HepG2 (cell line): ENCODE measurements around the gene CISH. TPM values are rescaled to one million over a fixed set of nuclear protein-coding genes. Genes with fewer than 3 reads are reported as not detected.

ENCODE experiments used
- ATAC-seq: fragments of 200-7000 bp; cut with Tn5 transposase; 3 replicates; pipeline ENCODE4 v1.9.1; 2020; ENCODE audit warnings: mild to moderate bottlenecking, moderate library complexity
- BruUV-seq: library from RNA; stranded (reverse); fragments of 400-500 nt; replicated peaks from 2 replicates; lab custom pipeline; 2021; lab: Mats Ljungman, UMichigan
- CTCF ChIA-PET: fragments of 300-600 bp; formaldehyde crosslinking; extraction: SDS; loops from one replicate; lab custom pipeline; 2021; ENCODE audit warnings: low total read pairs, inconsistent platforms, low intra/inter-chr PET ratio; lab: Yijun Ruan, JAX
- POLR2A ChIA-PET: fragments of 350-600 bp; sonication (Branson Sonifier 250); formaldehyde crosslinking; loops from one replicate; lab custom pipeline; 2020; ENCODE audit warnings: antibody characterized with exemption, inconsistent platforms; lab: Yijun Ruan, JAX
- DNase-seq: peaks from one replicate; pipeline ENCODE4 v3.0.0-alpha.2; 2015; ENCODE audit warnings: low spot score
- FAIRE-seq: peaks from 3 replicates; lab custom pipeline; 2011; peaks lifted over from hg19 to GRCh38; lab: Jason Lieb, UNC
- H2AFZ ChIP-seq: one replicate; pipeline ENCODE4 v1.6.1; 2011; ENCODE audit warnings: low read length, inconsistent platforms
- H3K27ac ChIP-seq: fragments of 300-600 bp; 3 replicates; pipeline ENCODE4 v1.8.0; 2011; ENCODE audit warnings: mixed run types, mild to moderate bottlenecking, mixed read lengths, low read length, inconsistent platforms; ENCODE audit not compliant: insufficient read depth; ENCODE audit errors: extremely low read length
- H3K27me3 ChIP-seq, 2 experiments: fragments of 200-600 bp in 1 of 2; 2 replicates in 1 of 2; 3 replicates in 1 of 2; pipeline versions ENCODE4 v1.6.0 to v1.8.0; 2011; ENCODE audit warnings: low read length in 2 of 2, mild to moderate bottlenecking in 2 of 2, moderate library complexity in 2 of 2, inconsistent platforms in 1 of 2; ENCODE audit not compliant: insufficient read depth in 2 of 2, control insufficient read depth in 1 of 2
- H3K36me3 ChIP-seq, 2 experiments: fragments of 200-600 bp in 1 of 2; replicated peaks in 1 of 2; 2 replicates in 1 of 2; 3 replicates in 1 of 2; pipeline versions ENCODE4 v1.5.1 to v1.8.0; 2011; ENCODE audit warnings: low read length in 2 of 2, inconsistent platforms in 1 of 2; ENCODE audit not compliant: insufficient read depth in 2 of 2, control insufficient read depth in 1 of 2
- H3K4me1 ChIP-seq: 2 replicates; pipeline ENCODE4 v1.5.1; 2012; ENCODE audit warnings: low read length, inconsistent platforms; ENCODE audit not compliant: insufficient read depth
- H3K4me2 ChIP-seq: 2 replicates; pipeline ENCODE4 v1.6.0; 2011; ENCODE audit warnings: low read depth, low read length, inconsistent platforms
- H3K4me3 ChIP-seq, 3 experiments: fragments of 200-600 bp in 1 of 3; sonication (generic), shearing (Covaris generic) in 1 of 3; replicated peaks in 1 of 3; 2 replicates each; pipeline ENCODE4 v1.5.1; 2011 to 2016; ENCODE audit warnings: low read length in 3 of 3, inconsistent platforms in 2 of 3, low read depth in 2 of 3, mild to moderate bottlenecking in 2 of 3, control low read depth in 1 of 3, mixed read lengths in 1 of 3; ENCODE audit not compliant: insufficient read depth in 1 of 3
- H3K79me2 ChIP-seq: one replicate; pipeline ENCODE4 v1.6.1; 2011; ENCODE audit warnings: low read length, inconsistent platforms; ENCODE audit not compliant: insufficient read depth
- H3K9ac ChIP-seq: 2 replicates; pipeline ENCODE4 v1.6.0; 2011; ENCODE audit warnings: mild to moderate bottlenecking, low read depth, low read length, inconsistent platforms; ENCODE audit not compliant: insufficient read depth
- H3K9me3 ChIP-seq: 2 replicates; pipeline ENCODE4 v1.5.1; 2012; ENCODE audit warnings: mild to moderate bottlenecking, low read length
- H4K20me1 ChIP-seq: 2 replicates; pipeline ENCODE4 v1.6.0; 2011; ENCODE audit warnings: inconsistent platforms, mild to moderate bottlenecking, low read length, moderate library complexity; ENCODE audit not compliant: insufficient read depth
- FLYWCH1 ChIP-seq: sonication (generic); formaldehyde crosslinking; IDR thresholded peaks from 2 replicates; pipeline ENCODE4 v1.8.1; 2023; ENCODE audit warnings: mild to moderate bottlenecking, missing genetic modification reagents
- KDM1A ChIP-seq: IDR thresholded peaks from 2 replicates; pipeline ENCODE4 v1.6.1; 2016; ENCODE audit warnings: missing compliant biosample characterization
- MEIS2 ChIP-seq: sonication (generic); formaldehyde crosslinking; IDR thresholded peaks from 2 replicates; pipeline ENCODE4 v1.9.0; 2021; ENCODE audit warnings: mild to moderate bottlenecking, missing genetic modification reagents
- MYC ChIP-seq: sonication (generic); formaldehyde crosslinking; IDR thresholded peaks from 2 replicates; pipeline ENCODE4 v1.9.0; 2021; ENCODE audit warnings: missing genetic modification reagents, borderline replicate concordance
- ONECUT2 ChIP-seq: sonication (generic); formaldehyde crosslinking; IDR thresholded peaks from 2 replicates; pipeline ENCODE4 v1.4.0; 2020; ENCODE audit warnings: missing genetic modification reagents
- PCBP1 ChIP-seq: fragments of 200-400 bp; formaldehyde crosslinking; IDR thresholded peaks from 2 replicates; pipeline ENCODE4 v1.6.1; 2017; ENCODE audit warnings: mild to moderate bottlenecking, low read depth, low read length, borderline replicate concordance
- STAG1 ChIP-seq: sonication (generic); formaldehyde crosslinking; IDR thresholded peaks from 2 replicates; pipeline ENCODE4 v1.4.0; 2020; ENCODE audit warnings: missing genetic modification reagents
- TCF7L2 ChIP-seq: IDR thresholded peaks from 2 replicates; pipeline ENCODE4 v1.6.1; 2011; ENCODE audit warnings: mild to moderate bottlenecking, low read depth, low read length, moderate library complexity
- ZFP1 ChIP-seq: IDR thresholded peaks from 2 replicates; pipeline ENCODE4 v1.6.1; 2016
- ZFP36L2 ChIP-seq: sonication (generic); formaldehyde crosslinking; IDR thresholded peaks from 2 replicates; pipeline ENCODE4 v1.4.0; 2020; ENCODE audit warnings: missing genetic modification reagents
- ZKSCAN1 ChIP-seq: fragments of 150-350 bp; IDR thresholded peaks from 2 replicates; pipeline ENCODE4 v1.6.1; 2014; ENCODE audit warnings: low read length
- ZNF20 ChIP-seq: sonication (generic); formaldehyde crosslinking; IDR thresholded peaks from 2 replicates; pipeline ENCODE4 v1.4.0; 2020; ENCODE audit warnings: mild to moderate bottlenecking, moderate library complexity, missing genetic modification reagents
- ZNF660 ChIP-seq: sonication (generic); formaldehyde crosslinking; IDR thresholded peaks from 2 replicates; pipeline ENCODE4 v1.5.1; 2020; ENCODE audit warnings: mild to moderate bottlenecking, low read depth, missing genetic modification reagents, borderline replicate concordance
- ZNF670 ChIP-seq: sonication (generic); formaldehyde crosslinking; IDR thresholded peaks from 2 replicates; pipeline ENCODE4 v1.8.0; 2022; ENCODE audit warnings: mild to moderate bottlenecking, missing genetic modification reagents, borderline replicate concordance
- WGBS: methylation state at CpG from one replicate; pipeline ENCODE4 v1.1.6; 2017; ENCODE audit warnings: low lambda C conversion rate; 5-methylcytosine and 5-hydroxymethylcytosine counted together
- in situ Hi-C: cut with HindIII; loops from 2 replicates; pipeline ENCODE4 v1.10.0; 2017; ENCODE audit warnings: low pct_unique_long_range_greater_than_20kb; ENCODE audit not compliant: extremely low pct_ligation_motif_present
- intact Hi-C: fragments of 100-400 bp; cut with micrococcal nuclease; formaldehyde crosslinking; loops from one replicate; pipeline ENCODE4 v1.10.0; 2022; ENCODE audit not compliant: unreplicated experiment
- polyA plus RNA-seq, 8 experiments: library from polyadenylated mRNA; depleted of rRNA in 3 of 8; stranded (reverse) in 7 of 8; unstranded in 1 of 8; fragments of >200 nt; fragmentation: Illumina TruSeq in 4 of 8; extraction: Trizol in 4 of 8; gene quantifications; 2 replicates each; pipeline versions ENCODE4 v1.2.1 to v1.2.3, GENCODE V29; 2011 to 2016; ENCODE audit warnings: low read depth in 4 of 8, missing spikeins in 1 of 8, mixed read lengths in 1 of 8; ENCODE audit not compliant: insufficient read depth in 1 of 8
- total RNA-seq, 5 experiments: library from RNA; depleted of rRNA; stranded (reverse); fragments of >200 nt; fragmentation: Illumina TruSeq; extraction: Trizol; gene quantifications; 2 replicates each; pipeline ENCODE4 v1.2.3, GENCODE V29; 2016; ENCODE audit warnings: low read depth in 1 of 5
- TF ChIP-seq, protein P1 (sequence below): conservative IDR thresholded peaks from 2 replicates; pipeline ENCODE4 v1.6.1; 2018; ENCODE audit warnings: missing genetic modification reagents
- TF ChIP-seq, protein P2 (sequence below): sonication (generic); formaldehyde crosslinking; IDR thresholded peaks from 2 replicates; pipeline ENCODE4 v1.5.0; 2020; ENCODE audit warnings: mild to moderate bottlenecking, low read depth, missing genetic modification reagents, borderline replicate concordance
- TF ChIP-seq, protein P3 (sequence below): sonication (generic); formaldehyde crosslinking; IDR thresholded peaks from 2 replicates; pipeline ENCODE4 v1.9.0; 2022; ENCODE audit warnings: missing genetic modification reagents, mild to moderate bottlenecking, borderline replicate concordance
- TF ChIP-seq, protein P4 (sequence below): sonication (generic); formaldehyde crosslinking; IDR thresholded peaks from 2 replicates; pipeline ENCODE4 v1.5.1; 2020; ENCODE audit warnings: missing genetic modification reagents, mild to moderate bottlenecking, borderline replicate concordance

Gene CISH
- total and polyA plus RNA-seq, 2 of the 13 experiments (the other 11 are each of a cell fraction or from before 2014, with no cell fraction given), result 0.91 to 1.5 TPM

DNA sequence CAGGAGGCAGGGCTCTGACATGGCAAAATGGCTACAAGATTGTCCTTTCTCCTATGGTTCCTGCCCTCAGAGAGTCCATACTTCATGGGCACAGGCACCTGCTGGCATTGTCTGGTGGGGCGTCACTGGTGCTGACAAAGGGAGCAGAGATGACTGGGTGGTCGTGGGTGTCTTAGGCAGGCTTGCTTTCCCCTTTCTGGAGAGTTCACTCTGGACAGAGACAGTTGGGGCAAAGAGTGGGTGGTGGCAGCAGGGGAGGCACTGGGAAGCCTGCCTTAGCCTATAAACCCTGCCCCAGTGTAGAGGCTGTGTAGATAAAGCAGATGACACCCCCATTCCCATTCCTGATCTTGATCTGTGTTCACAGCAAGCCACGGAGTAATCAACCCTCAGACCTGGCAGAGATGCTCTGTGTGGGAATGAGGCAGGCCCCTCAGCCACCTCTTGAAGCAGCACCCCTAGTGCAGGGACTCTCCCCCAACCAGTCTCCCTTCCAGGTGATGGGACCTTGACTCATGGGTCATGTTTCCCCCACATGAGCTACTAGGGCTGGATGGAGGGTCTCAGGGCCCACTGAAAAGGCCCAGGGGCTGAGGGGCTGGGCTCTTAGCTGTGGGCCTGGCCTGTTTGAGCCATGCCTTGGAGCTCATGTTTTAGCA is 42.5 kb upstream of the CISH start:
- Histone ChIP-seq H2AFZ (no peak overlapping the region), H3K4me1 (no peaks in the 10 kb centered on the region), H3K27ac (no peak overlapping the region), H3K79me2 (no peaks in the 10 kb centered on the region), H3K9ac (no peak overlapping the region), H3K27me3 (peaks cover 0 to 27% of the 10 kb centered on the region in 2 experiments; a peak in 3 of 5 replicates), H3K9me3 (no peaks in the 10 kb centered on the region)
- no TSS peak for BruUV-seq
- ATAC-seq, result no peak
- TF ChIP-seq ZKSCAN1 (no peak), ZNF20 (CRISPR knock-in tag) (no peak), ONECUT2 (CRISPR knock-in tag) (no peak), ZFP36L2 (CRISPR knock-in tag) (no peak), ZFP1 (CRISPR knock-in tag) (no peak), PCBP1 (no peak), KDM1A (no peak), ZNF660 (no peak), STAG1 (CRISPR knock-in tag) (no peak), TCF7L2 (no peak), MYC (no peak), FLYWCH1 (CRISPR knock-in tag) (no peak), ZNF670 (CRISPR knock-in tag) (no peak), MEIS2 (CRISPR knock-in tag) (no peak)
- TF ChIP-seq, protein P1, sequence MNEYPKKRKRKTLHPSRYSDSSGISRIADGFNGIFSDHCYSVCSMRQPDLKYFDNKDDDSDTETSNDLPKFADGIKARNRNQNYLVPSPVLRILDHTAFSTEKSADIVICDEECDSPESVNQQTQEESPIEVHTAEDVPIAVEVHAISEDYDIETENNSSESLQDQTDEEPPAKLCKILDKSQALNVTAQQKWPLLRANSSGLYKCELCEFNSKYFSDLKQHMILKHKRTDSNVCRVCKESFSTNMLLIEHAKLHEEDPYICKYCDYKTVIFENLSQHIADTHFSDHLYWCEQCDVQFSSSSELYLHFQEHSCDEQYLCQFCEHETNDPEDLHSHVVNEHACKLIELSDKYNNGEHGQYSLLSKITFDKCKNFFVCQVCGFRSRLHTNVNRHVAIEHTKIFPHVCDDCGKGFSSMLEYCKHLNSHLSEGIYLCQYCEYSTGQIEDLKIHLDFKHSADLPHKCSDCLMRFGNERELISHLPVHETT (CRISPR knock-in tag), result no peak
- TF ChIP-seq, protein P2, sequence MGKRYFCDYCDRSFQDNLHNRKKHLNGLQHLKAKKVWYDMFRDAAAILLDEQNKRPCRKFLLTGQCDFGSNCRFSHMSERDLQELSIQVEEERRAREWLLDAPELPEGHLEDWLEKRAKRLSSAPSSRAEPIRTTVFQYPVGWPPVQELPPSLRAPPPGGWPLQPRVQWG (CRISPR knock-in tag), result no peak
- TF ChIP-seq, protein P3, sequence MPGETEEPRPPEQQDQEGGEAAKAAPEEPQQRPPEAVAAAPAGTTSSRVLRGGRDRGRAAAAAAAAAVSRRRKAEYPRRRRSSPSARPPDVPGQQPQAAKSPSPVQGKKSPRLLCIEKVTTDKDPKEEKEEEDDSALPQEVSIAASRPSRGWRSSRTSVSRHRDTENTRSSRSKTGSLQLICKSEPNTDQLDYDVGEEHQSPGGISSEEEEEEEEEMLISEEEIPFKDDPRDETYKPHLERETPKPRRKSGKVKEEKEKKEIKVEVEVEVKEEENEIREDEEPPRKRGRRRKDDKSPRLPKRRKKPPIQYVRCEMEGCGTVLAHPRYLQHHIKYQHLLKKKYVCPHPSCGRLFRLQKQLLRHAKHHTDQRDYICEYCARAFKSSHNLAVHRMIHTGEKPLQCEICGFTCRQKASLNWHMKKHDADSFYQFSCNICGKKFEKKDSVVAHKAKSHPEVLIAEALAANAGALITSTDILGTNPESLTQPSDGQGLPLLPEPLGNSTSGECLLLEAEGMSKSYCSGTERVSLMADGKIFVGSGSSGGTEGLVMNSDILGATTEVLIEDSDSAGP (CRISPR knock-in tag), result no peak
- TF ChIP-seq, protein P4, sequence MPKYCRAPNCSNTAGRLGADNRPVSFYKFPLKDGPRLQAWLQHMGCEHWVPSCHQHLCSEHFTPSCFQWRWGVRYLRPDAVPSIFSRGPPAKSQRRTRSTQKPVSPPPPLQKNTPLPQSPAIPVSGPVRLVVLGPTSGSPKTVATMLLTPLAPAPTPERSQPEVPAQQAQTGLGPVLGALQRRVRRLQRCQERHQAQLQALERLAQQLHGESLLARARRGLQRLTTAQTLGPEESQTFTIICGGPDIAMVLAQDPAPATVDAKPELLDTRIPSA (CRISPR knock-in tag), result no peak
- TF ChIP-seq, all 625 proteins: peak for 0
- Histone ChIP-seq H3K4me3 (no peak overlapping the region), H3K36me3 (no peaks in the 10 kb centered on the region), H3K4me2 (no peak overlapping the region), H4K20me1 (no peaks in the 10 kb centered on the region)
- in situ Hi-C loops, result loop anchor here (5.0 kb wide), 2 partner anchors 37 to 82 kb away; partner anchors contain the start of gene MAPKAPK3
- POLR2A ChIA-PET, result interaction anchor here (1.4 to 1.6 kb wide), 2 partner anchors 38 to 85 kb away, joined by 3 to 12 read pairs; partner anchors contain the start of genes HEMK1 and MAPKAPK3
- DNase-seq, result no peak
- CTCF ChIA-PET, result interaction anchor here (3.0 kb wide), 1 partner anchor 38 kb away, joined by 16 read pairs; the partner anchor contains the start of gene MAPKAPK3
- intact Hi-C loops, result no loop called here
- WGBS, result 8% methylated on average over 2 of the region's 3 CpGs
- no peak for FAIRE-seq
